ENCODE results near the gene PEX7. TPM values are rescaled to one million over a fixed set of nuclear protein-coding genes. Genes with fewer than 3 reads are reported as not detected.

The PEX7 gene
- total RNA-seq, 1 donor from 2014 or later: 6.9 TPM

DNA sequence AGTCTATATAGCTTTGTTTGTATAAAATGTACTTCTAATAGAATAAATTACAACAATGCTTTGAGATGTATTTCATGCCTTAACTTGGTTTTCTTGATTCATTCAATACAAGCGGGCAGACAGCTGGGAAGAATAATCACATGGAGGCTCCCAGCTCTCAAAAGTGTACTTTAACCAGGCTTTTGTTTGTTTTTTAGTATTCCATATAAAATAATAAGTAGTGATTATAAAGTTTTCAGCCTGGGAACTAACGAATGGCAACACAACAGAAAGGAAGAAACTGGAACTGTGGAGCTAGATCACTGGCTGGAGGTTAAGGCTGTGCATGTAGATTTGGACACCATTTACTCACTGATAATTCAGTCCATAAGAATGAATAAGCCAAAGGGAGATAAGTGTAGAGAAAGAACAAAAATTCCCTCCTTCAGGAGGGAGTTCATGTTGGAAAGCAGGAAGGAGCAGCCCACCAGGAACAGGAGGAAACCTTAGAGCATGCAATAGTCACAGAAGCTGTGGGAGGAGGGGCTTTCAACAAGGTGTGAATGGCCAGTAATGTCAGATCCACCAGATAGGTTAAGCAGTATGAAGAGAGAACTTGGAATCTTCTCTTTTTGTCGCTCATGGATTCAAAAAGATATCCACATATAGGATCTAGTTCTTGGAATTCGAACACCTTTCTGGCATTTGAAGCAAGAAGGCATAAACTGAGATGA is 58.5 kb downstream of the PEX7 start:
- Mint-ChIP-seq H3K36me3 (ENCODE audit: insufficient read depth) (peaks cover 12% of the 10 kb centered on the region), H3K4me3 (ENCODE audit: low read depth) (no peak overlapping the region), H3K4me1 (ENCODE audit: low read depth) (peaks cover 15% of the 10 kb centered on the region), H3K27ac (no peak overlapping the region), H3K27me3 (peaks cover 23% of the 10 kb centered on the region), H3K9me3 (ENCODE audit: low read depth) (peaks cover 10% of the 10 kb centered on the region)
- no peak for DNase-seq (ENCODE audit: low spot score, unreplicated experiment)
- TF ChIP-seq, protein P1, sequence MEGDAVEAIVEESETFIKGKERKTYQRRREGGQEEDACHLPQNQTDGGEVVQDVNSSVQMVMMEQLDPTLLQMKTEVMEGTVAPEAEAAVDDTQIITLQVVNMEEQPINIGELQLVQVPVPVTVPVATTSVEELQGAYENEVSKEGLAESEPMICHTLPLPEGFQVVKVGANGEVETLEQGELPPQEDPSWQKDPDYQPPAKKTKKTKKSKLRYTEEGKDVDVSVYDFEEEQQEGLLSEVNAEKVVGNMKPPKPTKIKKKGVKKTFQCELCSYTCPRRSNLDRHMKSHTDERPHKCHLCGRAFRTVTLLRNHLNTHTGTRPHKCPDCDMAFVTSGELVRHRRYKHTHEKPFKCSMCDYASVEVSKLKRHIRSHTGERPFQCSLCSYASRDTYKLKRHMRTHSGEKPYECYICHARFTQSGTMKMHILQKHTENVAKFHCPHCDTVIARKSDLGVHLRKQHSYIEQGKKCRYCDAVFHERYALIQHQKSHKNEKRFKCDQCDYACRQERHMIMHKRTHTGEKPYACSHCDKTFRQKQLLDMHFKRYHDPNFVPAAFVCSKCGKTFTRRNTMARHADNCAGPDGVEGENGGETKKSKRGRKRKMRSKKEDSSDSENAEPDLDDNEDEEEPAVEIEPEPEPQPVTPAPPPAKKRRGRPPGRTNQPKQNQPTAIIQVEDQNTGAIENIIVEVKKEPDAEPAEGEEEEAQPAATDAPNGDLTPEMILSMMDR (IDR thresholded peaks at IDR 0.05; ENCODE audit: unreplicated experiment): no peak

DNA sequence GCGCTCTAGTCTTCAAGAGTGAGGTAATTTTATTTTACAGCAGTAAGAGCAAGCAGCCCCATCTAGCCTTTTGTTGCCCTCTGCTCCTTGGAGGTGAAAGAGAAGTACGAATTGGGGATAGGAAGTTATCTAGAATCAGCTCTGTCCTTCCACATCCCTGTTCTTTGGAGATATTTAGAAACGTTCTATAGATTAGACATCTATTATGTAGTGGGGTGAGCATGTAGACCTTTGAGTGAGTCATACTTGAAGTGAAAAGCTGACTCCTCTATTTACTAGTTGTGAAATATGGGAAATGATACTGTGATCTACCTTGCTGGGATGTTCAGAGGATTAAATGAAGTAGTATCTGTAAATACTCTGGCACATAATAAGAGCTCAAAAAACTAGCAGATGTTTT is 63.7 kb downstream of the PEX7 start:
- TF ChIP-seq, protein P1 (IDR thresholded peaks at IDR 0.05; ENCODE audit: unreplicated experiment): no peak
- Mint-ChIP-seq H3K36me3 (ENCODE audit: insufficient read depth) (peaks cover under 1% of the 10 kb centered on the region), H3K4me1 (ENCODE audit: low read depth) (peaks cover 42% of the 10 kb centered on the region), H3K9me3 (ENCODE audit: low read depth) (no peaks in the 10 kb centered on the region), H3K4me3 (ENCODE audit: low read depth) (no peak overlapping the region), H3K27ac (no peak overlapping the region), H3K27me3 (peaks cover 31% of the 10 kb centered on the region)
- DNase-seq (ENCODE audit: low spot score, unreplicated experiment): no peak

DNA sequence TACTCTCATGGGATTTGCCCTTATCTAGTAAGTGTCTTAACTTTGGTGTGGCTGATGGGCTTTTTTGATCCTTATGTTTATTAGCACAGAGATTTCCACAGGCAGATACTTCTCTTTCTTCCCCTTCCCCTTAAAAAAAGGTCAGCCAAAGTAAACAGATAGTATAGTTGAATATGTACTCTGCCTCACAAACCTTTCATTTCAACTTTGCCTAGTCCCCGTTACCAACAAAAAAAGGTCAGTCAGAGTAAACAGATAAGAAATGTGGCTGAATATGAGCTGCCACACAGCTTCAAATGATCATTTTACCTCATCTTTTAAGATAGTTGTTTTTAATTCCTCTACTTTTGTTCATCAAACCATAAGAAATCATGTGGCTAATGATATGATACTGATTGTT is 65.6 kb downstream of the PEX7 start:
- H3K27ac Mint-ChIP-seq: no peak overlapping the region
- no peak for DNase-seq (ENCODE audit: low spot score, unreplicated experiment)
- peaks cover 36% of the 10 kb centered on the region for H3K4me1 Mint-ChIP-seq (ENCODE audit: low read depth)
- TF ChIP-seq, protein P1 (IDR thresholded peaks at IDR 0.05; ENCODE audit: unreplicated experiment): no peak
- H3K36me3 Mint-ChIP-seq (ENCODE audit: insufficient read depth): peaks cover 2% of the 10 kb centered on the region
- no peak overlapping the region for H3K4me3 Mint-ChIP-seq (ENCODE audit: low read depth)
- H3K27me3 Mint-ChIP-seq: peaks cover 30% of the 10 kb centered on the region
- no peaks in the 10 kb centered on the region for H3K9me3 Mint-ChIP-seq (ENCODE audit: low read depth)

DNA sequence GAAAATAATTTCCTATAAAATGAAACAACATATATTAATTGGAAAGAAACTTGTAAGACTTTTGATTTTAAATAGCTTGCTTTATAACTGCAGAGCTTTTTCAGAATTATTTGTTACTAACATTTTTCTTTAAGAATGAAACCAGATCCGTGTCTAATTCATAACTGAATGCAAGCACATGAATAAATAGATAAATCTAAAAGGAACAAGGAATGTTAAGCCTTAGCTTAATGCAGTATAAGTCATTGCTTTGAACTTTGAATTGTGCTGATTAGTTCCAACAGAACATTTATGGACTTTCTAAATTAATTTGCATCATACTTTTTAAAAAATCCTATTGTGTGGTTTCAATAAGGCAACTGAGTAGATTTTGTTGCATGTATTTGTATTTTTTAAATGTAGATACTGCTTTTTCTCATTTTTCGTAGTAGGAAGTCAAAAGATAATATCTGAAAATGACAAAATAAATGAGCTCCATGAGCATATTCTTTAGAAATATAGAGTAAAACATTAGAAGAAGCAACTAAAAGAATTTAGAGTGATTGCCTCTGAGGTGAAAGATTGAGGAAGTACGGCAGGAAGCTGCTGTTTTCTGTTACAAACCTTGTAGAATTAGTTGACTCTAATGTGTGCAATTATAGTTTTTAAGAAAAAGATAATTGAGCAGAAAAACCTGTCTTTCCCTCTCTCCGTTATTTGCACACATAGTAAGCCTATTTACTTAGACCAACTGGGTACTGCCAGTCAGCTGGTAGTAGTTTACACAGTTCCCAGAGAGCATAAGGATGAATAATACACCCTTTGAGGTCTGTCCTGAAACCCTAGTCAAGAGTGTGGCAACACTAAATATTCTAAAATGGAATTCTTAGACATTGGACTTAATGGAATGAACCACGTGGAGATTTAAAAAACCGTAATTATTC is 67.1 kb downstream of the PEX7 start:
- Mint-ChIP-seq H3K27ac (no peak overlapping the region), H3K36me3 (ENCODE audit: insufficient read depth) (peaks cover 4% of the 10 kb centered on the region), H3K9me3 (ENCODE audit: low read depth) (no peaks in the 10 kb centered on the region), H3K27me3 (peaks cover 32% of the 10 kb centered on the region), H3K4me3 (ENCODE audit: low read depth) (no peak overlapping the region), H3K4me1 (ENCODE audit: low read depth) (peaks cover 31% of the 10 kb centered on the region)
- TF ChIP-seq, protein P1 (IDR thresholded peaks at IDR 0.05; ENCODE audit: unreplicated experiment): no peak
- no peak for DNase-seq (ENCODE audit: low spot score, unreplicated experiment)

DNA sequence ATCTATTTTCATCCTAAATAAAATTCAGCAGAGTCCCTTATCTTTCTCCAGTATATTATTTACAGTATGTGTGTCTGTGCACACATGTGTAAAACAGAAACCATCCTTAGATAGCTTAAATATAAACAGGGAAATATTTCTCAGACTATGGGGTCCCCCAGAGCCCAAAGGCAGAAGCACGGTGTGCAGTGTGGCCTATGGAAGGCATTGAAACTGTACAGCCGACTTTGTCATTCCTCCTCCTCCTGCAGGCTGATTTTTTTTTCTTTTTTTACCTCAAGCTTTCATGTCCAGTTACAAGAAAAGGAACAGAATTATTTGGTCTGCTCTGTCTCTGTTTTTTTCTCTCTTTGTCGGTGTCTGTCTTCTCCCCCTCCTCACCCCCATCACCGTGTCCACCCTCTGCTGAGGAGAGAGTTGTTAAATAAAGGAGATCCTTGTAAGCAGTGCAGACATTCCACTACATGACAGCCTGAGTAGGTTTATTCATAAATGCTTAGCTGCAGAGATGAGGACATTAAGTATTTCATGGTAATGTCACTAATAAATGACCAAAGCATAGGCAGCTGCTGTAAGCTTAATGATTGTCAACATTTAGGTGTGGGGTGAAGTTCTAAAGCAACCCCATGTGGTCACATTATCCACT is 67.9 kb downstream of the PEX7 start:
- H3K9me3 Mint-ChIP-seq (ENCODE audit: low read depth): no peaks in the 10 kb centered on the region
- DNase-seq (ENCODE audit: low spot score, unreplicated experiment): no peak
- peaks cover 31% of the 10 kb centered on the region for H3K4me1 Mint-ChIP-seq (ENCODE audit: low read depth)
- peaks cover 28% of the 10 kb centered on the region for H3K27me3 Mint-ChIP-seq
- peaks cover 4% of the 10 kb centered on the region for H3K36me3 Mint-ChIP-seq (ENCODE audit: insufficient read depth)
- peak overlapping the region; percentile 9 for H3K4me3 Mint-ChIP-seq (ENCODE audit: low read depth)
- H3K27ac Mint-ChIP-seq: peak overlapping the region; percentile 45
- TF ChIP-seq, protein P1 (IDR thresholded peaks at IDR 0.05; ENCODE audit: unreplicated experiment): no peak

Measured in progenitor cell of endocrine pancreas (in vitro differentiated cells).